HG03196 (cell line): ENCODE data around the gene SIVA1.

Source experiments
- ATAC-seq: cut with Tn5 transposase; IDR thresholded peaks from one replicate; pipeline ENCODE4 v1.9.1; 2021; ENCODE audit not compliant: unreplicated experiment

The SIVA1 gene

GRCh38 chr14:104770851-104771272, 17.9 kb downstream of the SIVA1 start:
- ATAC-seq = no peak

GRCh38 chr14:104771374-104771773, 18.4 kb downstream of the SIVA1 start:
- no peak for ATAC-seq

- ATAC-seq = no peak
Measured at GRCh38 chr14:104771918-104772706, 19.2 kb downstream of the SIVA1 start.

- ATAC-seq = no peak
Measured at GRCh38 chr14:104772707-104773504, 20.0 kb downstream of the SIVA1 start.

GRCh38 chr14:104773505-104774452, 20.8 kb downstream of the SIVA1 start:
- no peak for ATAC-seq

- ATAC-seq = no peak
Measured at GRCh38 chr14:104774453-104775072, 21.6 kb downstream of the SIVA1 start.

- no peak for ATAC-seq
Measured at GRCh38 chr14:104775073-104775489, 22.1 kb downstream of the SIVA1 start.

GRCh38 chr14:104776481-104776880, 23.5 kb downstream of the SIVA1 start:
- no peak for ATAC-seq

GRCh38 chr14:104776961-104777807, 24.2 kb downstream of the SIVA1 start:
- no peak for ATAC-seq

GRCh38 chr14:104777808-104778249, 24.9 kb downstream of the SIVA1 start:
- ATAC-seq = no peak

GRCh38 chr14:104778694-104779331, 25.9 kb downstream of the SIVA1 start:
- no peak for ATAC-seq

GRCh38 chr14:104779776-104780512, 27.0 kb downstream of the SIVA1 start:
- no peak for ATAC-seq

GRCh38 chr14:104780513-104781030, 27.6 kb downstream of the SIVA1 start:
- ATAC-seq = no peak

- no peak for ATAC-seq
Measured at GRCh38 chr14:104781271-104782077, 28.5 kb downstream of the SIVA1 start.

- no peak for ATAC-seq
Measured at GRCh38 chr14:104782086-104782807, 29.3 kb downstream of the SIVA1 start.

- ATAC-seq = no peak
Measured at GRCh38 chr14:104782808-104783139, 29.8 kb downstream of the SIVA1 start.
